ENCODE measurements around the gene SFI1. TPM values are rescaled to one million over a fixed set of nuclear protein-coding genes. Genes with fewer than 3 reads are reported as not detected.

SFI1 gene
- total RNA-seq, 1 experiment from 2014 or later, result 53.1 TPM

DNA sequence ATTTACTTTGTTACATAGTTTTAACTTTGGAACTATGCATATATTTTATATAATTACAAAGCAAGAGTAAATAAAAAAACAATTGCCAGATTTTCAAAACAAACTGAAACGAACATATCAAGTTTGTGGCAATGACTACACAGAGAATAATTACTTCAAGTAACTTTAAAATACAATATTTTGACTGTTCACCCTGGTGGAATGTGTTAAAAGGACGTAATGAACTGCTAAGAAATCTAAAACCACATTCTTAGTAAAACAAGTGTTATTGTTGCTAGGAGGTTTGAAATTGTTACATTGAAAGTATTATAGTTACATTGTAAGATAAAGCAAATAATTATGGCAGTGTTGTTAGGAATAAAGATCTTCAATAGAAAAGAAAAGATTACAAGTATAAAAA, 71.4 kb downstream of the SFI1 start:
- no peak overlapping the region for H3K9ac ChIP-seq (ENCODE audit: low read length)
- DNase-seq (ENCODE audit: low read depth, low spot score), result no peak
- BruUV-seq (replicated peaks), result no TSS peak
- H3K27ac ChIP-seq (ENCODE audit: low read depth, low read length), result no peak overlapping the region
- CTCF ChIA-PET, result interaction anchor here (1.0 kb wide), 1 partner anchor 402 kb away, joined by 4 read pairs; no protein-coding TSS in a partner anchor
- RAD21 ChIA-PET (ENCODE audit: low non-redundant PET in 1 of 2, low total read pairs in 2 of 2, uncharacterized antibody in 2 of 2, unreplicated experiment in 2 of 2), result no interaction called here
- H2AFZ ChIP-seq (ENCODE audit: low read depth, low read length, poor library complexity, severe bottlenecking), result no peak overlapping the region
- no peaks in the 10 kb centered on the region for H3K9me3 ChIP-seq (ENCODE audit: control insufficient read depth in 1 of 2, insufficient read depth in 1 of 2, low read depth in 1 of 2, low read length in 2 of 2)
- no peaks in the 10 kb centered on the region for H4K20me1 ChIP-seq (ENCODE audit: insufficient read depth)
- POLR2A ChIA-PET, result interaction anchor here (0.6 kb wide), 1 partner anchor 183 kb away, joined by 7 read pairs; no protein-coding TSS in a partner anchor
- H3K9me2 ChIP-seq (ENCODE audit: insufficient read depth), result no peaks in the 10 kb centered on the region
- intact Hi-C loops (cut with micrococcal nuclease), result no loop called here
- no peaks in the 10 kb centered on the region for H3K27me3 ChIP-seq (ENCODE audit: insufficient read depth, low read length)
- TF ChIP-seq FOSL1 (IDR thresholded peaks at IDR 0.05; ENCODE audit: low read depth) (no peak), YY1 (IDR thresholded peaks at IDR 0.05; ENCODE audit: extremely low read depth, insufficient replicate concordance, low read depth, low read length) (no peak)
- TF ChIP-seq, protein P1, sequence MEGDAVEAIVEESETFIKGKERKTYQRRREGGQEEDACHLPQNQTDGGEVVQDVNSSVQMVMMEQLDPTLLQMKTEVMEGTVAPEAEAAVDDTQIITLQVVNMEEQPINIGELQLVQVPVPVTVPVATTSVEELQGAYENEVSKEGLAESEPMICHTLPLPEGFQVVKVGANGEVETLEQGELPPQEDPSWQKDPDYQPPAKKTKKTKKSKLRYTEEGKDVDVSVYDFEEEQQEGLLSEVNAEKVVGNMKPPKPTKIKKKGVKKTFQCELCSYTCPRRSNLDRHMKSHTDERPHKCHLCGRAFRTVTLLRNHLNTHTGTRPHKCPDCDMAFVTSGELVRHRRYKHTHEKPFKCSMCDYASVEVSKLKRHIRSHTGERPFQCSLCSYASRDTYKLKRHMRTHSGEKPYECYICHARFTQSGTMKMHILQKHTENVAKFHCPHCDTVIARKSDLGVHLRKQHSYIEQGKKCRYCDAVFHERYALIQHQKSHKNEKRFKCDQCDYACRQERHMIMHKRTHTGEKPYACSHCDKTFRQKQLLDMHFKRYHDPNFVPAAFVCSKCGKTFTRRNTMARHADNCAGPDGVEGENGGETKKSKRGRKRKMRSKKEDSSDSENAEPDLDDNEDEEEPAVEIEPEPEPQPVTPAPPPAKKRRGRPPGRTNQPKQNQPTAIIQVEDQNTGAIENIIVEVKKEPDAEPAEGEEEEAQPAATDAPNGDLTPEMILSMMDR (IDR thresholded peaks at IDR 0.05 in 2 of 3, conservative IDR thresholded peaks at IDR 0.05 in 1 of 3; ENCODE audit: borderline replicate concordance in 1 of 3, insufficient read depth in 1 of 3, low read depth in 2 of 3, low read length in 2 of 3), result no peak
- ATAC-seq, result no peak
- H3K4me3 ChIP-seq (replicated peaks in 1 of 2; ENCODE audit: low read depth in 1 of 2, low read length in 2 of 2), result no peak overlapping the region
- no peak overlapping the region for H3K4me2 ChIP-seq (ENCODE audit: low read length)
- no peaks in the 10 kb centered on the region for H3K36me3 ChIP-seq (ENCODE audit: control insufficient read depth in 1 of 2, insufficient read depth in 2 of 2, low read length in 2 of 2)
- H3K79me2 ChIP-seq (ENCODE audit: insufficient read depth, low read length), result no peaks in the 10 kb centered on the region
- H3K4me1 ChIP-seq (ENCODE audit: control insufficient read depth in 1 of 2, insufficient read depth in 2 of 2, low read length in 2 of 2), result no peaks in the 10 kb centered on the region

- TF ChIP-seq JUND (IDR thresholded peaks at IDR 0.05) (no peak), ELF1 (IDR thresholded peaks at IDR 0.05; ENCODE audit: borderline replicate concordance, low read depth) (no peak), POLR2AphosphoS5 (IDR thresholded peaks at IDR 0.05; ENCODE audit: low read depth, low read length) (no peak), FOSL1 (IDR thresholded peaks at IDR 0.05; ENCODE audit: low read depth) (no peak), CEBPB (IDR thresholded peaks at IDR 0.05; ENCODE audit: low read depth) (no peak), CBX3 (IDR thresholded peaks at IDR 0.05; ENCODE audit: low read depth) (no peak), SP1 (IDR thresholded peaks at IDR 0.05; ENCODE audit: low read depth) (no peak), EZH2 (IDR thresholded peaks at IDR 0.05) (no peak)
- TF ChIP-seq, protein P2, sequence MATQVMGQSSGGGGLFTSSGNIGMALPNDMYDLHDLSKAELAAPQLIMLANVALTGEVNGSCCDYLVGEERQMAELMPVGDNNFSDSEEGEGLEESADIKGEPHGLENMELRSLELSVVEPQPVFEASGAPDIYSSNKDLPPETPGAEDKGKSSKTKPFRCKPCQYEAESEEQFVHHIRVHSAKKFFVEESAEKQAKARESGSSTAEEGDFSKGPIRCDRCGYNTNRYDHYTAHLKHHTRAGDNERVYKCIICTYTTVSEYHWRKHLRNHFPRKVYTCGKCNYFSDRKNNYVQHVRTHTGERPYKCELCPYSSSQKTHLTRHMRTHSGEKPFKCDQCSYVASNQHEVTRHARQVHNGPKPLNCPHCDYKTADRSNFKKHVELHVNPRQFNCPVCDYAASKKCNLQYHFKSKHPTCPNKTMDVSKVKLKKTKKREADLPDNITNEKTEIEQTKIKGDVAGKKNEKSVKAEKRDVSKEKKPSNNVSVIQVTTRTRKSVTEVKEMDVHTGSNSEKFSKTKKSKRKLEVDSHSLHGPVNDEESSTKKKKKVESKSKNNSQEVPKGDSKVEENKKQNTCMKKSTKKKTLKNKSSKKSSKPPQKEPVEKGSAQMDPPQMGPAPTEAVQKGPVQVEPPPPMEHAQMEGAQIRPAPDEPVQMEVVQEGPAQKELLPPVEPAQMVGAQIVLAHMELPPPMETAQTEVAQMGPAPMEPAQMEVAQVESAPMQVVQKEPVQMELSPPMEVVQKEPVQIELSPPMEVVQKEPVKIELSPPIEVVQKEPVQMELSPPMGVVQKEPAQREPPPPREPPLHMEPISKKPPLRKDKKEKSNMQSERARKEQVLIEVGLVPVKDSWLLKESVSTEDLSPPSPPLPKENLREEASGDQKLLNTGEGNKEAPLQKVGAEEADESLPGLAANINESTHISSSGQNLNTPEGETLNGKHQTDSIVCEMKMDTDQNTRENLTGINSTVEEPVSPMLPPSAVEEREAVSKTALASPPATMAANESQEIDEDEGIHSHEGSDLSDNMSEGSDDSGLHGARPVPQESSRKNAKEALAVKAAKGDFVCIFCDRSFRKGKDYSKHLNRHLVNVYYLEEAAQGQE (IDR thresholded peaks at IDR 0.05; ENCODE audit: low read depth), result no peak
- TF ChIP-seq, protein P1 (IDR thresholded peaks at IDR 0.05 in 2 of 3, conservative IDR thresholded peaks at IDR 0.05 in 1 of 3; ENCODE audit: borderline replicate concordance in 1 of 3, insufficient read depth in 1 of 3, low read depth in 2 of 3, low read length in 2 of 3), result no peak
- ATAC-seq (no peak), DNase-seq (ENCODE audit: low read depth, low spot score) (no peak)
- H3K79me2 ChIP-seq (ENCODE audit: insufficient read depth, low read length), result no peaks in the 10 kb centered on the region
- no peaks in the 10 kb centered on the region for H4K20me1 ChIP-seq (ENCODE audit: insufficient read depth)
- intact Hi-C loops (cut with micrococcal nuclease), result no loop called here
- H3K4me3 ChIP-seq (replicated peaks in 1 of 2; ENCODE audit: low read depth in 1 of 2, low read length in 2 of 2), result no peak overlapping the region
- H3K9ac ChIP-seq (ENCODE audit: low read length), result no peak overlapping the region
- H3K27ac ChIP-seq (ENCODE audit: low read depth, low read length), result no peak overlapping the region
- no peaks in the 10 kb centered on the region for H3K9me2 ChIP-seq (ENCODE audit: insufficient read depth)
- ChIA-PET POLR2A (no interaction called here), CTCF (no interaction called here), RAD21 (ENCODE audit: low non-redundant PET in 1 of 2, low total read pairs in 2 of 2, uncharacterized antibody in 2 of 2, unreplicated experiment in 2 of 2) (no interaction called here)
- H3K27me3 ChIP-seq (ENCODE audit: insufficient read depth, low read length), result no peaks in the 10 kb centered on the region
- H3K9me3 ChIP-seq (ENCODE audit: control insufficient read depth in 1 of 2, insufficient read depth in 1 of 2, low read depth in 1 of 2, low read length in 2 of 2), result no peaks in the 10 kb centered on the region
- no peaks in the 10 kb centered on the region for H3K4me1 ChIP-seq (ENCODE audit: control insufficient read depth in 1 of 2, insufficient read depth in 2 of 2, low read length in 2 of 2)
- no TSS peak for BruUV-seq (replicated peaks)
- H2AFZ ChIP-seq (ENCODE audit: low read depth, low read length, poor library complexity, severe bottlenecking), result no peak overlapping the region
- peaks cover 2 to 4% of the 10 kb centered on the region in 2 experiments for H3K36me3 ChIP-seq (ENCODE audit: control insufficient read depth in 1 of 2, insufficient read depth in 2 of 2, low read length in 2 of 2)
- no peak overlapping the region for H3K4me2 ChIP-seq (ENCODE audit: low read length)
Observed at GRCh38 chr22:31569126-31569525, 72.8 kb downstream of the SFI1 start.

All from HCT116 (cell line).